Motor neuron (in vitro differentiated cells): ENCODE measurements around the gene SYNRG. TPM values are rescaled to one million over a fixed set of nuclear protein-coding genes. Genes with fewer than 3 reads are reported as not detected.

Experiments used
- ATAC-seq, 8 experiments: fragments of 200-7000 bp; cut with Tn5 transposase; replicated peaks in 6 of 8; 2 replicates each; pipeline ENCODE4 v1.8.0; 2021; ENCODE audit warnings: mild to moderate bottlenecking in 8 of 8, moderate library complexity in 8 of 8
- H3K27ac ChIP-seq, 2 donors: fragments of 250-450 bp; sonication (Bioruptor Pico); 2 replicates each; pipeline ENCODE4 v1.9.0; 2021; ENCODE audit warnings: antibody characterized with exemption in 2 of 2, mild to moderate bottlenecking in 2 of 2, moderate library complexity in 1 of 2
- H3K4me1 ChIP-seq, 2 donors: fragments of 250-450 bp; sonication (Bioruptor Pico); replicated peaks in 1 of 2; 2 replicates each; pipeline ENCODE4 v1.6.1; 2021; ENCODE audit warnings: antibody characterized with exemption in 2 of 2, mild to moderate bottlenecking in 2 of 2, moderate library complexity in 1 of 2
- H3K4me3 ChIP-seq, 5 donors: fragments of 250-450 bp; sonication (Bioruptor Pico); 2 replicates each; pipeline ENCODE4 v1.9.0; 2021; ENCODE audit warnings: antibody characterized with exemption in 5 of 5, mild to moderate bottlenecking in 5 of 5, moderate library complexity in 4 of 5
- WGBS, 10 experiments: fragments of 450-650 bp; shearing (Covaris generic); methylation state at CpG; one replicate each; pipeline ENCODE4 v1.0.0; 2022; 5-methylcytosine and 5-hydroxymethylcytosine counted together
- in situ Hi-C, 9 experiments: fragments of 400-800 bp; cut with MboI; loops; one replicate each; pipeline ENCODE4 v1.15.0; 2021; ENCODE audit warnings: low sequenced_read_pairs in 9 of 9, low pct_unique_long_range_greater_than_20kb in 2 of 9; ENCODE audit not compliant: unreplicated experiment in 9 of 9
- total RNA-seq, 8 experiments: library from RNA; unstranded; fragments of 300-600 nt; gene quantifications; 2 replicates each; pipeline versions ENCODE4 v1.2.3 to v1.2.4, GENCODE V29; 2022

SYNRG gene
- total RNA-seq, 8 experiments from 2014 or later, result 11.6 to 48.5 (median 27.7) TPM

DNA sequence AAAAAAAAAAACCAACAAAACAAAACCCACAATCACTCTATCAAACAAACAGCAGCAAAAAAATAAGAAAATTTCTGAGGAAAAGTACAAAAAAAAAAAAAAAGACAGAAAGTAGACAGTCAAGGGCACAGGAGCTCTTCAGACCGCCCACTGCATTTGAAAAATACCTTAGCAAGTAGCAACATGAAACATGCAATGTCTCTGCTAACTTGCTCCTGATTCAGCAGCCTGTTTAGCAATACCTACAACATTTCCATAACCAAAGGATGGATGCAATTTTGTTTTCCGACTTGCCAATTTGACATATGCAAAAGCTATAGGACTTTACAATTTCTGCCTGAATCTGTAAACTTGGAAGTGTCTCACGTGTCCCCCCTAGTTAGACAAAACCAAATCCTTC is 57.4 kb downstream of the SYNRG start:
- ATAC-seq, result peak in 1 of 8 experiments; percentile 41
- Histone ChIP-seq H3K4me3 (no peak overlapping the region), H3K4me1 (peaks cover 2 to 7% of the 10 kb centered on the region in 2 donors), H3K27ac (no peak overlapping the region)
- in situ Hi-C loops, result no loop called here
- WGBS, 10 experiments, result 33 to 100% (median 69%) methylated on average over 1 to 3 of the region's 3 CpGs

DNA sequence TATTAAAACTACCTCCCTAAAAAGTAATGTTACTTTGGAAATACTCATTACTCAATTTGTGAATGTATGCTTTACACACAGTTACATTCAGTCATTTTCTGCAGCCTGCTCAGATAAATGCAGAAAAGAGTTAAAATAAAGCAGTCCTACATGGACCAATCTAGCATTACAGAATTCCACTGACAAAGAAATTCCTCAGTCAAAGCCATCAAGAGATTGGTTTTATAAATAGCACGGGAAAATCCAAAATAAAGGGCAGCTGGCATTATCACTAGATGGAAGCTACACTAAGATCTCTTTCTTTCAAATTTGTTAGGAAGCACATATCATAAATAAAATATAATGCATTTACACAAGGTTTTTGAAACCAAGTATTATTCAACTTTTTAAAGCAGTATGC is 61.2 kb downstream of the SYNRG start:
- no peak for ATAC-seq
- WGBS, 10 experiments, result 57 to 92% (median 84%) methylated on average over 1 of the region's 1 CpG; no CpG with 5 or more reads in 4 of the 10 experiments
- Histone ChIP-seq H3K27ac (no peak overlapping the region), H3K4me1 (peaks cover 2 to 7% of the 10 kb centered on the region in 2 donors), H3K4me3 (no peak overlapping the region)
- in situ Hi-C loops, result no loop called here

DNA sequence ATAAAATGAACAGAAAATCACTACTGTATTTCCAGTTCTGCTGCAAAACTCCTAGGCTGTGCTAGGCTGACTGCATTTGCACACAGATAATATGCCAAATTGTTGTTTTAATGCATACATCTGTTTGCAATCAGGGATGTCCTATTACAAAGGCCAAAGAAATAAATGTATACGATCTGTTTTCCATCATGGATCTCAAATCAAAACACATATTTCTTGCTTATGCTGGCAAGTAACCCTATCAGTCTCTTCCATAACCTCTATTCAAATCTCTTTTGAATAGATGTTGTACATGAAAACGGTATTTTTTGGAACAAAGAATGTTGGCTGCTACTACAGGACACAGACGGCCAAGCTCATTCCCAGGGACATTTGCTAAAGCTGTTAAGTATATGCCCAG is 62.9 kb downstream of the SYNRG start:
- H3K27ac ChIP-seq, result no peak overlapping the region
- peaks cover 11 to 16% of the 10 kb centered on the region in 2 donors for H3K4me1 ChIP-seq
- in situ Hi-C loops, result no loop called here
- WGBS, 10 experiments, result 10 to 100% (median 81%) methylated on average over 1 to 3 of the region's 3 CpGs; no CpG with 5 or more reads in 1 of the 10 experiments
- no peak overlapping the region for H3K4me3 ChIP-seq
- peak in 2 of 8 experiments; percentile 18 to 49 for ATAC-seq

DNA sequence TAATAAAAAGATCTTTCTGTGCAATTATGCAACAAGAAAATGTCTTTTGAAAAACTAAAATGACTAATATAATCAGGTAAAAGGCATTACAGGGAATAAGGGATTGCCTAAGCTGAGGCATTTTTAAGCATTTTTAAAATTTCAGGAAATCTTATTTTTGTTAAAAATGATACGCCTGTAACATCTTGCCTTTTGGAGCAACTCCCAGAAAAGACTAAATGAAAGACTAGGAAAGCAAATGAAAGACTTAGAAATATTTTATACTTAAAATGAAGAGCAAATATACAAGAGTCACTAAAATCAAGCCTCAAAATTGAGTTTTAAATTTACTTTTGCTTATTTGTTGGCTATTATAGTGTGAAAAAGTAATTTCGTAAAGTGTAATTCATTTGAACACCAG is 63.7 kb downstream of the SYNRG start:
- WGBS, 10 experiments, result 89 to 100% (median 94%) methylated on average over 1 to 2 of the region's 2 CpGs; no CpG with 5 or more reads in 1 of the 10 experiments
- no peak for ATAC-seq
- H3K4me1 ChIP-seq, result peaks cover 10 to 11% of the 10 kb centered on the region in 2 donors
- in situ Hi-C loops, result no loop called here
- H3K4me3 ChIP-seq, result no peak overlapping the region
- no peak overlapping the region for H3K27ac ChIP-seq

DNA sequence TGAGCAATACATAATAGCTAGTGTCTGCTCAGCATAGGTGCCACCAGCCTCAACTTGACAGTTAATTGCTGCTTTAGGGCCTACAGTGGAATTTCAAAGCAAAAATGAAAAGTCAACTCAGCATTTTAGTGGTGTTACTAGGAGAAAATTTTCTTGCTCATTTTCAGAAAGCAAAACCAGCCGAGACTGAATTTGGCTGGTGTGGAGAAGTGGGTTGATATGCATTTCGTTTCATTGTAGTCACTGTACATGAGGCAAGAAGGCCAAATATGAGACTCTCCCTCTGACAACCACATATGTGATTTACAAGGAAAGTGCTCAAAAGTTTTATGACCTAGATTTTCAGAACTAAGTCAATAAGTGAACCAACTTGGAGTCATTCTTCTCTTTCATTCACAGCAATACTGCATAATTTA is 65.6 kb downstream of the SYNRG start:
- Histone ChIP-seq H3K4me3 (no peak overlapping the region), H3K4me1 (peaks cover 9 to 10% of the 10 kb centered on the region in 2 donors), H3K27ac (no peak overlapping the region)
- 63 to 100% (median 100%) methylated on average over 1 to 2 of the region's 2 CpGs; no CpG with 5 or more reads in 1 of the 10 experiments for WGBS, 10 experiments
- no peak for ATAC-seq
- in situ Hi-C loops, result no loop called here

DNA sequence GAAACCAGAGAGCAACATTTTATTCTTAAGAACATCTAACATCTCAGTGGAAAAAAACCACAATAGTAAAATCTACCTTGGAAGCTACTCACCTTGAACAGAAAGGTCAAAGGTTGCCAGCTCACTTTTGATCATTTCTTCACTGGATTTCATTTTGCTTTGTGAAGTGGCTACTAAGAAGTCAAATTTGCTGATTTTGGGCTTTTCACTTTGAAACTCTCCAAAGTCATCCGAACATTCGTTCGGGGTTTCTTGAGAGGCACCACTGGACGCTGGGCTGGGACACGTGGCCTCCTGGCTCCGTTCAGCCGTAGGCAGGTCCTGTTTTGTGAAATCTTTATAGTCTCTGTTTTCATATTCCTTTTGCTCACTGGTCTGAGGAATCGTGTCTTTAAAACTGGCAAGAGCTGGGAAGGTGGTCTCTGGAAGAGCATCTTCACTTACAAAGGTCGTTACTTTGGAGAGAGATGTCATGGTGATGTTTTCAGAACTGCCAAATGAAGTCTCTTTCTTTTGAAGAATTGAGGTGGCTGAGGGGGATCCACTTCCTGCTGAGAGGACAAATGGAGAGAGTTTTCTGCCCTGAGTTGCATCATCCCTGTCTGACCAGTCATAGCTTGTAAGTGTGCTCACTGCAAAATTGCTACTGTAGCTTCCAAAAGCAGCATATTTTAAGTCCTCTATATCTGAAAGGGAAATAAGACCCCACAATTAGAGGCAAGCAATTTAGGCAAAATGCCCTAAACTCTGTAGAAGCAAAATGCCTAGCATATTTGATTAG is 67.1 kb downstream of the SYNRG start:
- in situ Hi-C loops, result no loop called here
- Histone ChIP-seq H3K27ac (peak overlapping the region; percentile 18 to 57), H3K4me3 (no peak overlapping the region), H3K4me1 (peaks cover 9 to 10% of the 10 kb centered on the region in 2 donors)
- ATAC-seq, result peak in 5 of 8 experiments; percentile 49 to 95 (median 82)
- WGBS, 10 experiments, result 20 to 100% (median 89%) methylated on average over 1 to 9 of the region's 9 CpGs

DNA sequence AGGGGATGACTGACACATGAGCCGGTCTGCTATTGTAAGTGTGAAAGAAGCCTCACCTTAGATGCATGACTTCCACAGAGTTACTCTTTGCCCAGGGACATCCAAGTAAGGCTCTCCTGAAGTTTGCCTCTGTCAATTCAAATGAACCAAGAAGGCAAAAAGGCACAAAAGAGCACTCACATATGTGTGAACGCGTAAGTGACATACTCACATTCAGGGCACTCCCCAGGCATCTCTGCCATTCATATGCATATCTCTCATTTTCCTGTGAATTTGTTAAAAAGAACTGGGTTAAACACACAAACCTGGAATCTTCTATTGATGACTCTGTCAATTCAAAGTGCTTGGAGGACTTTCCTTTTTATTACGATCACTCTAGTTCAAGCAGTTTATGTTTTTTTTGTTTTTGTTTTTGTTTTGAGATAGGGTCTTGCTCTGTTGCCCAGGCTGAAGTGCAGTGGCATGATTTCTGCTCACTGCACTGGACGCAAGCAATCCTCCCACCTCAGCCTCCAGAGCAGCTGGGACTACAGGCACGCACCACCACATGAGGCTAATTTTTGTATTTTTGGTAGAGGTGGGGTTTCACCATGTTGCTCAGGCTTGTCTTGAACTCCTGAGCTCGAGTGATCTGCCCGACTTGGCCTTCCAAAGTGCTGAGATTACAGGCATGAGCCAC is 70.1 kb downstream of the SYNRG start:
- H3K4me3 ChIP-seq, result no peak overlapping the region
- in situ Hi-C loops, result no loop called here
- H3K4me1 ChIP-seq, result peaks cover 9 to 10% of the 10 kb centered on the region in 2 donors
- no peak overlapping the region for H3K27ac ChIP-seq
- 76 to 100% (median 95%) methylated on average over 1 to 7 of the region's 8 CpGs; no CpG with 5 or more reads in 1 of the 10 experiments for WGBS, 10 experiments
- no peak for ATAC-seq

DNA sequence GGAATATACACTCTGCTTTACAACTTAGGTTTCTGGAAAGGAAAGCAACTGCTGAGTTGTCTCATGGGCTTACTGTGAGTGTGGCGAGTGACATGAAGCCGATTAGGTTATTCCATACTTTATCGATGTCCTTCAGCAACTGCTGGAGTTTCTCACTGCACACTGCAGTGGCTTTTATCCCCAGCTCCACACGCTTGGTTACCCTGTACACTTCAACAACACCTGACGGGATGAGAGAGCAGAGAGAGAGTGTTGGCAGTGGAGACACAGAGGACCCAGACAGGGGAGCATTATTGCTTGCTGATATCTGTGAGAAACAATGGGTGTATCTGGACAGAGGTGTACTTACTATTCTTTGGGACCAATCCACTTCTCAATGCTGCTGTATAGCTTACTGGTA is 73.3 kb downstream of the SYNRG start:
- H3K4me3 ChIP-seq, result no peak overlapping the region
- 80 to 100% (median 98%) methylated on average over 1 to 4 of the region's 5 CpGs; no CpG with 5 or more reads in 4 of the 10 experiments for WGBS, 10 experiments

DNA sequence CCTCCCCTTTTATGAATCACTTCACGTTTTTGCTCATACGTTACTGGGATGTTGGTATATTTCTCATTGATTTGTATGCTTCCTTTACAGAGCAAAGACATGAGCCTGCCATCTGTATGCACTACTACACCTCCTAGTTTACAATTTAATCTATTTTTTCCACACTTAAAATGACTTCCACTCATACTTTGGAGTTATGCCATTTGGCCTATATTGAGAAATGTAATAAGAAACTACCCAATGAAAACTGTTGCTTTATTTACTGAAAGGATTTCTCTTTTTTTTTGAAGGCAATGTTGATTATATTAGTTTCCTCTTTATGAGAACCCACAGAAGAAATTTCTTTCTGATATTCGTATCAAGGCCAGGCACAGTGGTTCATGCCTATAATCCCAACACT is 76.5 kb downstream of the SYNRG start:
- in situ Hi-C loops, result no loop called here
- WGBS, 10 experiments, result 56 to 100% (median 85%) methylated on average over 1 to 3 of the region's 3 CpGs; no CpG with 5 or more reads in 2 of the 10 experiments
- ATAC-seq, result no peak

More for the DNA sequence above, 73.3 kb downstream of the SYNRG start:
- H3K27ac ChIP-seq, result no peak overlapping the region
- in situ Hi-C loops, result no loop called here
- ATAC-seq, result no peak
- no peaks in the 10 kb centered on the region for H3K4me1 ChIP-seq

DNA sequence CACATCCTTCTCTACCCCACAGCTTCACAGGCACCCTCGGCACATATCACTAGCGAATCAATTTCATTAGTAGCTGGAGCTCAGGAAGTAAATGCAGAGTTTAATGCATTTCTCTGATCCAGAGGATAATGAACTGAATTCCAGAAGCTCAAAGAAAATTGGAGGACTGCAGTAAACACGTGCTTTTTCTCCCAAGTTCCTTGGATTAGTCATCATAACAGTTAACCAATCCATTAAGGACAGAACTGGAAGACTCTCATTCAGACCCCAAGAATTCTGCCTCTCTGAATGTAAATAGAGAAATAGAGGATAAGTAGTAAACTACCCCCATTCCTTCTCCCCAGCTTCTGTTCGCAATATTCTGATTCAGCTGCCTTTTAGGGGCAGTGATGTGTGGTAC is 78.8 kb downstream of the SYNRG start:
- no peak for ATAC-seq
- no peak overlapping the region for H3K4me3 ChIP-seq
- H3K4me1 ChIP-seq, result no peaks in the 10 kb centered on the region
- WGBS, 10 experiments, result 17 to 97% (median 78%) methylated on average over 1 to 4 of the region's 4 CpGs; no CpG with 5 or more reads in 2 of the 10 experiments
- H3K27ac ChIP-seq, result no peak overlapping the region
- in situ Hi-C loops, result no loop called here

More for the DNA sequence above, 76.5 kb downstream of the SYNRG start:
- no peak overlapping the region for H3K4me3 ChIP-seq
- H3K4me1 ChIP-seq, result no peaks in the 10 kb centered on the region
- no peak overlapping the region for H3K27ac ChIP-seq

DNA sequence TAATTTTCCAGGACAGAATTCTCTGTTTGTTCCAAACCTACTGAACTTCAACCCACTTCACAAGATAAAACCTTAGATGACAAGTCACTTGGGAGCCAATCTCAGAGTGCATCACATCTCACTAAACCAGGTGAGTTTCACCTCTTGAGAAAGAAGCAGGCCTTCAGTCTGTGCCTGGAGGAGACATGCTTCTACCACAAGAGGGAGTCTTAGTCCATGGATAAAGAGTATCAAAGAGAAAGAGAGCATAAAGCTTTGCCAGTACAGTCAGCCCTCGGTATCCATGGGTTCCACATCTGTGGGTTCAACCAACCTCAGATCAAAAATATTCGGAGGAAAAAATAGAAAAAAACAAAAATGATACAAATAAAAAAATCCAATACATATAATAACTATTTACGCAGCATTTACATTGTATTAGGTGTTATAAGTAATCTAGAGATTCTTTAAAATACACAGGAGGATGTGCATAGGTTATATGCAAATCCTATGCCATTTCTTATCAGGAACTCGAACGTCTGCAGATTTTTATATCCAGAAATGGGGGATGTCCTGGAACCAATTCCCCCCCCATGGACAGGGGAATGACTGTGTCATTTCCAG is 81.9 kb downstream of the SYNRG start:
- ATAC-seq, result peak in 7 of 8 experiments; percentile 37 to 93 (median 79)
- no peak overlapping the region for H3K27ac ChIP-seq
- WGBS, 10 experiments, result 24 to 100% (median 65%) methylated on average over 1 to 5 of the region's 5 CpGs; no CpG with 5 or more reads in 1 of the 10 experiments

DNA sequence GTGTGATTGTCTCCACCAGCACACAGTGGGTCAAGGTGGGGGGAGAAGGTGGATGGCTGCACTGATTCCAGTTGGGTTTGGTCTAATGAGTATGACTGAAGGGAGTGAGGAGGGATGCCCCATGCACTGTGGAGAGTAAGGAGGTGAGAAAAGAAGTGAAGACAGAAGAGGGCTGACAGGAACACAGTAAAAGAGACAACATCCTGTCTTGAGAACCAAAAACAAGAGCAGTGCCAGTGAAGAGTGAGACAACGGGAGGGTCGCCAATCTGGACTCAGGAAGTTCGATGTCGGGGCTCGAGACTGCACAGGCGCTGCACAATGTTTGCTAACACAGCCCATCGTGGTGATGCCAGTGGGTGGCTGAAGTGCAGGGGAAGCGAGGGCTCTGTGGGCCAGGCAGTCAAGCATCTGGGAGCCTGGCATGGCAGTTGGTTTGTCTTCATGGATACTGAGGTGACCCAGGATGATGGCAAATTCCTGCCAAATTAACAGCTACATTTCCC is 85.5 kb downstream of the SYNRG start:
- WGBS, 10 experiments, result 60 to 100% (median 90%) methylated on average over 1 to 8 of the region's 8 CpGs; no CpG with 5 or more reads in 3 of the 10 experiments
- Histone ChIP-seq H3K27ac (no peak overlapping the region), H3K4me1 (no peaks in the 10 kb centered on the region), H3K4me3 (no peak overlapping the region)
- in situ Hi-C loops, result loop anchor here in 1 of 9 experiments (25.0 kb wide), 1 partner anchor 89 kb away; the partner anchor contains the start of gene SYNRG
- ATAC-seq, result no peak

More for the DNA sequence above, 81.9 kb downstream of the SYNRG start:
- in situ Hi-C loops, result no loop called here
- H3K4me1 ChIP-seq, result no peaks in the 10 kb centered on the region
- H3K4me3 ChIP-seq, result no peak overlapping the region
